NCI-H2081 treated with DMSO at 0.1 percent for 48 hours (cell line): ENCODE measurements around the gene IFNG-AS1.
A peak's percentile ranks its signal among the peaks of the same experiment; 100 is the strongest.

Experiments
- DNase-seq: peaks from one replicate; lab custom pipeline; 2025; lab: John Stamatoyannopoulos, UW

IFNG-AS1 gene

DNA sequence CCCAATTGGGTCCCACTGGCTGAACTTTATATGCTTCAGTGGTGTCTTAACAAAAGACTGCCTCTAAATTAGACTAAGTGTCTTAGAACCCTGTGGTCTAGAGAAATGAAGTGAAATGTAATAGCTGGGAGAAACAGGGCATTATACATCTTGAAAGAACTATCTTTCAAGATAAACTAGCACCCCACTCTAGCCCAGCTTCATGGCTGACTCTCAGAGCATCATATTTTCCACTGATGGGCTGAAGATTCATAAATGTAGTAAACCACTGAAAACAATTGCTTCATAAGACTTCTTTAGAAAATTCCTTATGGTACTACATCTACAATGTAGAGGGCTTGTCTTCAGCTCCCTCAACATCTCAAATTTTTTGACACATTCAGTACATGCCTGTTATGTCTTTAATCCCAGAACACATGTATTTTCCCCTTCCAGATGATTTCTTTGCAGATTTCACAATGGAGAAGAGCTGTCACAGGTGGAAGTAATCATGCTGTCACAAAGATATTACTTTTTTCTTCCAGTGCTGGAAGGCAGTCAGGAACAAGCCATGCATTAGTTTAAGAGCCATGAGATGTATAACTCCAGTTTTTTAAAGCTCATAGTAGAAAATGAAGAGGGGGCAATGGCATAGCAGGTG, 48.5 kb downstream of the IFNG-AS1 start:
- DNase-seq = no peak

DNA sequence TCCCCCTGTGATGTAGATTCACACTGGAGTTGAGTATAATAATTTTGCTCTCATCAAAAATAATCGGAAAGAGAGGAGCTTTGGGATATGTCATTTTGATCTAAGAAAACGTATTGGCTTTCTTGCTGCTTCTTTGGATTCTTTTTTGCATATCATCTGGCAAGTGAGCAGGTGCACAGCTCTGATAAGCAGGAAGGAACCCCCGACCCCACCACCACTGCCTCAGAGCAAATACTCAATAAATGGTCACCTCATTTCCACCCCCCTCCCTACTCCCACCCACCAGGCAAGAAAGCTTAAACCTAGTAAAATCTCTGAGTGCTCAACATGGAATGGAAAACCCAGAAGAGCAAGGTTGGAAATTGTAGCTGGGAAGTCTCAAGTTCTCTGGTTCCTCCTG, 49.4 kb downstream of the IFNG-AS1 start:
- DNase-seq = no peak

DNA sequence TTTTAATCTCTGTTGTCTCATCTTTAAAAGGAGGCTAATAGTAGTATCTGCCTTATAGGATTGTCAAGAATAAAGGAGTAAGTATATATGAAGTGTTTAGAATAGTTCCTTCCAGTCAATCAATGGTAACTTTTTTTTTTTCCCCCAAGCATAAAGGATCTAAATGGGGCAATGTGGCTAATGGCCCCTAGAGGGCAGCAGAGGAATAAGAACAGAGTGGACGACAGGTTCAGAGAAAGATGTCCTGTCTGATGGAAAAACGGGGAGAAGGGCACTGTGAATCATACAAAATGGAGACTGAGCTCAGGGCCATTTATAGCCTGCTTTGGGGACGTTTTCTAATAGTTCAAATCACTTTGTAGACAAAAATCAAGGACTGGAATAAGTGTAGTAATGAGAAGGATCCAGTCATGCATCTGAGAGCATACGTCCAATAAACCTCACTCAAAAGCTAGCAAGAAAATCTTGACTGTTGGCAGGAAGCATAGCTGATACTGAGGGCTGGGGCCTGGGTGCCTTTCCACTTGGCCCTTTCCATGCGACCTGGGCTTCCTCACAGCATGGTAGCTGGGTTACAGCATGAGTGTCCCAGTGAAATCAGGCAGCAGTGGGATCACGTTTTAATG, 51.3 kb downstream of the IFNG-AS1 start:
- peak; percentile 15 for DNase-seq

- DNase-seq = no peak
Observed at GRCh38 chr12:68042212-68042699, 53.0 kb downstream of the IFNG-AS1 start.

DNA sequence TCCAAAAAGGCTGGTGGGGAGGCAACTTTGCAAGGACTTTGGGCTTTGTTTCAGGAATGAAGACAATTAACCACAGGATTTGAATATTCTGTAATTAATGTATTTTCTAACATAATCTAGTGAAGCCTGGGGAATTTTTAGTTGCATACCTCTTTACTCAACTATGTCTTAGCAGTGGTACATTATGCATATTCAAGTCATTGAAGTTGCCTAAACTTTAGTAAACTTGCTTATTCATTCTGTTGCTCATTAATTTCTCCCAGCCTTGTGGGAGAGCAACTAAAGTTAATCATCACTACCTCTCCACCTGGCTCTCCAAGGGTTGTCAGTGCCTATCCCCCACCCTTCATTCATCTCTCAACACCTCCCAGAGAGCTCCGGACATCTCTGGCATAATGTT, 54.2 kb downstream of the IFNG-AS1 start:
- DNase-seq = no peak

GRCh38 chr12:68048648-68049297, 59.5 kb downstream of the IFNG-AS1 start:
- no peak for DNase-seq

DNA sequence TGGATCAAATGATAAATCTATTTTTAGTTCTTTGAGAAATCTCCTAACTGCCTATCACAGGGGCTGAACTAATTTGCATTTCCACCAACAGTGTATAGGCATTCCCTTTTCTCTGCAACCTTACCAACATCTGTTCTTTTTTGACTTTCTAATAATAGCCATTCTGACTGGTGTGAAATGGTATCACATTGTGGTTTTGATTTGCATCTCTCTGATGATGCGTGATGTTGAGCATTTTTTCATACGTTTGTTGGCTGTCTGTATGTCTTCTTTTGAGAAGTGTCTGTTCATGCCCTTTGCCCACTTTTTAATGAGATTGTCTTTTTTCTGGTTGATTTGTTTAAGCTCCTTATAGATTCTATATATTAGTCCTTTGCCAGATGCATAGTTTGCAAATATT, 67.1 kb downstream of the IFNG-AS1 start:
- no peak for DNase-seq

- DNase-seq = no peak
Observed at GRCh38 chr12:68063900-68064590, 74.8 kb downstream of the IFNG-AS1 start.

GRCh38 chr12:68065163-68065562, 75.9 kb downstream of the IFNG-AS1 start:
- DNase-seq = no peak

GRCh38 chr12:68065687-68066086, 76.4 kb downstream of the IFNG-AS1 start:
- DNase-seq = no peak

- DNase-seq = no peak
Observed at GRCh38 chr12:68067762-68068376, 78.6 kb downstream of the IFNG-AS1 start.

DNA sequence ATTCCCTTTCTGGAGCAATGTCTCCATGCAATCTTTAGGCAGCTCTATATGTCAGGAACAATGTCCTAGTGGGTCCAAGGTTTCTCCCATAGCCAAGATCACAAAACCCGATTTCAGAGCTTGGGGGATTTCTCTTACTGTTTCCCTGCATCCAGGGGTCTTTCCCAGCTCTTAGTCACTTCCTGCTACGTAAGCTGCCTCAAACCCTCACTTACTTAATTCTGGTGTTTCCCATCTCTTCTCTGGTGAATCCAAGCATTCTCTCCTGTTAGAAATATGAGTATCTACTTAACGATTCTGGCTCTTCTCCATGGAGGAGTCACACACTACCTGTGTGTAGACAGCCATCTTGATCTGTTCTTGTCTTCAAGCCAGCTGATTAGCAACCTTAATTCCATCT, 80.0 kb downstream of the IFNG-AS1 start:
- DNase-seq = no peak
